ENCODE measurements around the gene CLDN18.

- TF ChIP-seq CTCF (IDR thresholded peaks at IDR 0.05) (no peak), EP300 (IDR thresholded peaks at IDR 0.05) (no peak)
Measured at GRCh38 chr3:138066383-138066782, 56.4 kb downstream of the CLDN18 start.

Data from sigmoid colon (tissue), 4 donors.